22Rv1 (cell line): ENCODE data around the gene FBXW12.
"Not testable (repeated sequence)": the region's sequence is repeated elsewhere in the genome, so short reads cannot be mapped to it uniquely, and the experiment has no call there.

ENCODE experiments used
- H3K27ac ChIP-seq: fragments of 450-650 bp; 2 replicates; pipeline ENCODE4 v1.5.1; 2017
- ZFX ChIP-seq: fragments of 450-650 bp; IDR thresholded peaks from 2 replicates; pipeline ENCODE4 v1.6.1; 2017; ENCODE audit warnings: antibody characterized with exemption, borderline replicate concordance
- TF ChIP-seq, protein P1 (sequence below): fragments of 450-650 bp; IDR thresholded peaks from 2 replicates; pipeline ENCODE4 v1.5.1; 2017; ENCODE audit warnings: mild to moderate bottlenecking

FBXW12 gene, protein sequence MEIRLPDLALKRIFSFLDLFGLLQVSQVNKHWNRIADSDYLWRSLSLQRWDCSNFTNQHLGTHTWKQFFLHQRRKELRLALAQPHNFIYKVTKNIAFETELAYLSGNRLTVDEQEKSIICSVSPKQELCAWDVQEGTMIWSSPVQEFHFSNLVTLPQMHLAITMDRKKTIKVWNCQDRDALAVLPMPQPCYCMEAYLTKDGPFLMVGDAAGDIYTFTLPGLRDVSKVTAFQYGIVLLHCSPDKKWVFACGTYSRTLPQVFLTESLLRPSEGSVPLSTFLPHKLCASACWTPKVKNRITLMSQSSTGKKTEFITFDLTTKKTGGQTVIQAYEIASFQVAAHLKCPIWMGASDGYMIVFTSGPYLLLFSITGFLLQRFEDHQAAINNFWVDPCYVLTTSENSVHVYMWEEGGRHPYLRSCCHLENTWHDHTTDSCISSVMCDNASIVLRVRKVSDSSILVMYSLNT

DNA sequence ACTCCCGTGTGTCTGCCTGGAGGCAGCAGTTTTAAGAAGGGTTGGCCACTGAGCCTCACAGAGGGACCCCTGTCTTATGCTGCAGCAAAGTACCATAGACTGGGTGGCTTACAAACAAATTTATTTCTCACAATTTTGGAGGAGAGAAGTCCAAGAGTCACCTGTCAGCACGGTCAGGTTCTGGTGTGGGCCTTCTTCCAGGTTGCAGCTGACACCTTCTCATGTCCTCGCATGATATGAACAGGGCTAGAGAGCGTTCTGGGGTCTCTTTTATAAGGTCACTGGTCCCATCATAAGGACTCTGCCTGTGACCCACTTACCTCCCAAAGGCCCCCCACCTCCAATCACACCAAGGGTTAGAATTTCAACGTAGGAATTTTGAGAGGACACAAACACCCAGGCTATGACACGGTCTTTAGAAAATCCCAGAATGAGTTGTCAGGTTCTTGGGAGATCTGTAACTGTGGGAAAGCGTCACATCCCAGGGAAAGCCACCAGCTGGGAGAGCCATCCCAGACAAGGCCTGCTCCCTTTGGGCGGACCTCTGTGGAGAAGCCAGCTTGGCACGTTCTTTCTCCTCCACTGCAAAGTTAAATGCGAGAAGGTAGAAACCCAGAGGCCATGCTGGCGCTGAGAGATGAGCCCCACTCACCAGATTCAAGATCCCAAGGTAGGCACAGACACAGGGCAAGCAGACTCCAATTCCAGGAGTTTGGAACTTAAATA is at the start of gene FBXW12:
FBXW12 (plus strand) TSS at position 569 of the 726 bp plus-strand sequence. CDS start 549 bp downstream, outside the sequence.
- TF ChIP-seq, protein P1, sequence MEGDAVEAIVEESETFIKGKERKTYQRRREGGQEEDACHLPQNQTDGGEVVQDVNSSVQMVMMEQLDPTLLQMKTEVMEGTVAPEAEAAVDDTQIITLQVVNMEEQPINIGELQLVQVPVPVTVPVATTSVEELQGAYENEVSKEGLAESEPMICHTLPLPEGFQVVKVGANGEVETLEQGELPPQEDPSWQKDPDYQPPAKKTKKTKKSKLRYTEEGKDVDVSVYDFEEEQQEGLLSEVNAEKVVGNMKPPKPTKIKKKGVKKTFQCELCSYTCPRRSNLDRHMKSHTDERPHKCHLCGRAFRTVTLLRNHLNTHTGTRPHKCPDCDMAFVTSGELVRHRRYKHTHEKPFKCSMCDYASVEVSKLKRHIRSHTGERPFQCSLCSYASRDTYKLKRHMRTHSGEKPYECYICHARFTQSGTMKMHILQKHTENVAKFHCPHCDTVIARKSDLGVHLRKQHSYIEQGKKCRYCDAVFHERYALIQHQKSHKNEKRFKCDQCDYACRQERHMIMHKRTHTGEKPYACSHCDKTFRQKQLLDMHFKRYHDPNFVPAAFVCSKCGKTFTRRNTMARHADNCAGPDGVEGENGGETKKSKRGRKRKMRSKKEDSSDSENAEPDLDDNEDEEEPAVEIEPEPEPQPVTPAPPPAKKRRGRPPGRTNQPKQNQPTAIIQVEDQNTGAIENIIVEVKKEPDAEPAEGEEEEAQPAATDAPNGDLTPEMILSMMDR: no peak
- TF ChIP-seq ZFX: no peak
- H3K27ac ChIP-seq: no peak within 1 kb of the TSS

- not testable (repeated sequence) for H3K27ac ChIP-seq
These were observed 40.1 kb upstream of the FBXW12 start for GRCh38 chr3:48331706-48332435.

DNA sequence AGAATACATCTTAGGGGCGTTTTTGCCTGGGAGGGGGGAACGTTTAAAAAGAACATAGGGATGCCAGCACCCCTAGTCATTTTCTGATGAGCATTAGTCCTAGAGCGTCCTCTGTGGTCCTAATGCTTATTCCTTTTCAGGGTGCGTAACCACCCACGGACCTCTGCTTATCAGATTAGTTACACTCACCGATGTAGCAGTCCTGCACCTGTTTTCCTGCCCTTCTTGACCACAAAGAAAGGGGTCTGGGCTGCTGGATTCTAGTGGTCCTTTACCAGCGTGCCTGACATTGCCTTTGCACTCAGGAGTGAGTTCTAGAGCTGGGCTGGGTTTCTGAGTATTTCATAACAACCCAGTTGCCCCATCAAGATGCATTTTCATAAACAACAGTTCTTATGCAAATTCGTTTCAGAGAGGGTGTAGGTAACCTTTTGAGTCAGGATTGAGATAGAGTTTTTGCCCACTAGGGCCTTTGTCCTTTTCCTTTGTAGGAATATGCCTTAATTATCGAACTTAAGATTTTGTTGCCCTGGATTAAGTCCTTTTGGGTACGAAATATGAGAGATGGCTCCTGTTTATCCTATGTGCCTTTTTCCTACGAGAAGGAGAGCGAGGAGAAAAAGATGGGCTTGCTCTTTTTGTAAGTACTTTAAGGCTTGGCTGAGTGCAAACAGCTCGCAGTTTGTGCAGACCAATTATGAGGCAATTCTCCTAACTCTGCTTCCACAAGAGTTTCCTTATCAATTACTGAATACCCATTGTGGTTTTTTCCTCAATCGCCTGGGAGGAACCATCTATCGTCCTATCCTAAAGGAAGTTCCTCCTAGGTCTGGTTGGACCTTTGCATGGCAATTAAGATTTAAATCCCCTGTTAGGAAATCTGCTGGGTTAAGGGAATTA is 38.4 kb upstream of the FBXW12 start, which contains the start of gene SPINK8:
SPINK8 (minus strand) TSS at position 316 of the 900 bp plus-strand sequence. CDS start 5,320 bp downstream, outside the sequence.
- H3K27ac ChIP-seq: not testable (repeated sequence)

GRCh38 chr3:48334605-48335004 is 37.4 kb upstream of the FBXW12 start:
- no peak overlapping the region for H3K27ac ChIP-seq
- TF ChIP-seq ZFX: no peak
- TF ChIP-seq, protein P1: no peak

- not testable (repeated sequence) for H3K27ac ChIP-seq
These were observed 36.7 kb upstream of the FBXW12 start for GRCh38 chr3:48335286-48335685.

GRCh38 chr3:48337536-48337935 is 34.5 kb upstream of the FBXW12 start:
- H3K27ac ChIP-seq: not testable (repeated sequence)

DNA sequence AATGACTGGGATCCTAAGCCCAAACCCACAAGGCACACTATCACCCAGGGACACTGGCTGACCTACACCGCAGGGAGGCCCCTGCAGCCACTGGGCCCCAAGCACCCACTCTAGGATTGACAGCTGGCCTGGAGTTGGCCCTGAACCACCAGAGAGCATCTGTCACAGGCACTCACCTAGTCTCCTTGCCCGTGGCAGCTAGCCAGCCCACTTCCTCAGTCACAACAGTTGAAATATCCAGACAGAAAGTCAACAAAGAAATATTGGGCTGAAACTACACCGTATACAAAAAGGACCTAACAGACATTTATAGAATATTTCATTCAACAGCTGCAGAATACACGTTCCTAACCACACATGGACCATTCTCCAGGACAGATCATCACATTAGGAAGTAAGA is 33.4 kb upstream of the FBXW12 start:
- no peak for TF ChIP-seq ZFX
- TF ChIP-seq, protein P1: no peak
- no peak overlapping the region for H3K27ac ChIP-seq

- no peak for TF ChIP-seq ZFX
- TF ChIP-seq, protein P1: no peak
- H3K27ac ChIP-seq: no peak overlapping the region
These were observed 28.6 kb upstream of the FBXW12 start for GRCh38 chr3:48343432-48343831.
